Erythroblast (primary cell): Measurements from ENCODE around the gene C18orf32.

Source experiments
- GATA1 ChIP-seq: IDR thresholded peaks from 2 replicates; pipeline ENCODE4 v1.6.1; 2011; ENCODE audit warnings: low read depth, mild to moderate bottlenecking, control low read depth, low read length, moderate library complexity
- POLR2A ChIP-seq: IDR thresholded peaks from 2 replicates; pipeline ENCODE4 v1.6.1; 2011; ENCODE audit warnings: mild to moderate bottlenecking, low read length

GRCh38 chr18:49479381-49480137 lies 7.5 kb downstream of the C18orf32 start:
- TF ChIP-seq POLR2A, result no peak
- no peak for TF ChIP-seq GATA1
